Heart left ventricle (tissue), 13 donors: ENCODE data around the gene BCAS1.

ENCODE experiments used
- POLR2A ChIP-seq, 2 donors: fragments of 450-650 bp; IDR thresholded peaks; one replicate each; pipeline ENCODE4 v1.6.1; 2017; ENCODE audit warnings: antibody characterized with exemption in 2 of 2, mild to moderate bottlenecking in 2 of 2, moderate library complexity in 2 of 2
- TF ChIP-seq, protein P1 (sequence below), 12 donors: fragments of 200-600 bp; sonication (generic) in 4 of 12; IDR thresholded peaks; one replicate each; pipeline versions ENCODE4 v1.5.0 to v1.8.0; 2018 to 2022; ENCODE audit warnings: antibody characterized with exemption in 12 of 12, mild to moderate bottlenecking in 5 of 12
- donor health status: ischemic (EF 13 %, LVEDD 7.1; RV severe dilation, severe dysfunction).
- donor health status: DM: no; HTN: yes; CAD: no.
- donor health status: DM: no; HTN: no; CAD: no.
- donor health status: ischemic (EF 25% LVEDD 6.9; RV normal size, moderate dysfunction).
- donor health status: ischemic (EF 25% LVEDD 5.7; RV mildly dilated, moderate dysfunction).
- donor health status: ischemic (EF 35%, LVEDD 5.7; RV mildly dilated, moderate dysfunction).
- donor health status: nonischemic (EF 11% LVEDD 7.7; RV severe dilation, severe dysfunction).
- donor health status: DM: yes; HTN: yes; CAD: no.
- donor health status: PGD.
- donor health status: ischemic (EF 29% LVEDD 5.4; RV normal size, mild dysfunction).
- donor health status: nonischemic (EF 23%, LVEDD 6.1; RV moderate dilation, normal function).

DNA sequence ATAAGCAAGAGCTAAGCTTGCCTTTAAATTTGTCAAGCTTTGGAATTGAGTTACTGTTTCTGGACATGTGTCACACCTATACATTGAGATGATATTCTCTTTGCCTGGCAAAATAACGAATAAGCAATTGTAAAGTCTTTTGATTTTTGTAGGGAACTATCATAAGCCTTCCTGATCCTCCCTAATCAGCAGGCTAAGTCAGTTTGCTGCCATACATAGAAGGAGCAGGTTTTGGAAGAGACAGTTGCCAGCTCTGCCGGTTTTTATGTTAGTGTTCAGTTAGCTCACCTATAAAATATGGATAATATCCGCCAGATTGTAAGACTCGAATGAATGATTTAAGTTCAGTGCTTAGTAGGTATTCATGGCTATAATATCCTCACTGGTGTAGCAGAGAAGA, 34.4 kb upstream of the BCAS1 start:
- TF ChIP-seq, protein P1, sequence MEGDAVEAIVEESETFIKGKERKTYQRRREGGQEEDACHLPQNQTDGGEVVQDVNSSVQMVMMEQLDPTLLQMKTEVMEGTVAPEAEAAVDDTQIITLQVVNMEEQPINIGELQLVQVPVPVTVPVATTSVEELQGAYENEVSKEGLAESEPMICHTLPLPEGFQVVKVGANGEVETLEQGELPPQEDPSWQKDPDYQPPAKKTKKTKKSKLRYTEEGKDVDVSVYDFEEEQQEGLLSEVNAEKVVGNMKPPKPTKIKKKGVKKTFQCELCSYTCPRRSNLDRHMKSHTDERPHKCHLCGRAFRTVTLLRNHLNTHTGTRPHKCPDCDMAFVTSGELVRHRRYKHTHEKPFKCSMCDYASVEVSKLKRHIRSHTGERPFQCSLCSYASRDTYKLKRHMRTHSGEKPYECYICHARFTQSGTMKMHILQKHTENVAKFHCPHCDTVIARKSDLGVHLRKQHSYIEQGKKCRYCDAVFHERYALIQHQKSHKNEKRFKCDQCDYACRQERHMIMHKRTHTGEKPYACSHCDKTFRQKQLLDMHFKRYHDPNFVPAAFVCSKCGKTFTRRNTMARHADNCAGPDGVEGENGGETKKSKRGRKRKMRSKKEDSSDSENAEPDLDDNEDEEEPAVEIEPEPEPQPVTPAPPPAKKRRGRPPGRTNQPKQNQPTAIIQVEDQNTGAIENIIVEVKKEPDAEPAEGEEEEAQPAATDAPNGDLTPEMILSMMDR (IDR thresholded peaks at IDR 0.05): no peak
- no peak for TF ChIP-seq POLR2A (IDR thresholded peaks at IDR 0.05)
